Colonic mucosa (tissue), 4 donors: Measurements from ENCODE around the gene IL17RE. TPM values are rescaled to one million over a fixed set of nuclear protein-coding genes. Genes with fewer than 3 reads are reported as not detected.

Source experiments
- DNase-seq: peaks from one replicate; pipeline ENCODE4 v3.0.0-alpha.2; 2020
- H3K27ac ChIP-seq: fragments of 200-600 bp; one replicate; pipeline ENCODE4 v1.8.0; 2021
- H3K27me3 ChIP-seq: fragments of 200-600 bp; one replicate; pipeline ENCODE4 v1.8.0; 2021
- H3K36me3 ChIP-seq: fragments of 200-600 bp; one replicate; pipeline ENCODE4 v1.8.0; 2021
- H3K4me1 ChIP-seq: fragments of 200-600 bp; one replicate; pipeline ENCODE4 v1.8.0; 2021; ENCODE audit warnings: mild to moderate bottlenecking
- H3K4me3 ChIP-seq: fragments of 200-600 bp; one replicate; pipeline ENCODE4 v1.8.0; 2021
- H3K9ac ChIP-seq, 2 donors: one replicate each; pipeline ENCODE4 v1.7.0; 2013; ENCODE audit warnings: control low read depth in 2 of 2, low read depth in 2 of 2, low read length in 2 of 2
- H3K9me3 ChIP-seq: fragments of 200-600 bp; one replicate; pipeline ENCODE4 v1.8.0; 2021
- intact Hi-C: fragments of 100-400 bp; cut with DNase I; formaldehyde crosslinking; loops from one replicate; pipeline ENCODE4 v1.14.1; 2022
- total RNA-seq, 2 donors: library from RNA; stranded (reverse); fragmentation: NEBNext Ultra II Directional in 1 of 2; extraction: Animal tissue kit (Norgen Biotek cat#: 25700) in 1 of 2; gene quantifications; one replicate each; pipeline ENCODE4 v1.2.1, GENCODE V29; 2021
- TF ChIP-seq, protein P1 (sequence below): fragments of 200-600 bp; IDR thresholded peaks from one replicate; pipeline ENCODE4 v1.8.0; 2022; ENCODE audit warnings: antibody characterized with exemption, mild to moderate bottlenecking
- donor health status: healthy.
- donor health status: DM: no; HTN: no; CAD: no.
- donor health status: DM: no; HTN: no; CAD: no.

The IL17RE gene
- total RNA-seq, 2 donors from 2014 or later: 66.4 to 71.4 TPM

DNA sequence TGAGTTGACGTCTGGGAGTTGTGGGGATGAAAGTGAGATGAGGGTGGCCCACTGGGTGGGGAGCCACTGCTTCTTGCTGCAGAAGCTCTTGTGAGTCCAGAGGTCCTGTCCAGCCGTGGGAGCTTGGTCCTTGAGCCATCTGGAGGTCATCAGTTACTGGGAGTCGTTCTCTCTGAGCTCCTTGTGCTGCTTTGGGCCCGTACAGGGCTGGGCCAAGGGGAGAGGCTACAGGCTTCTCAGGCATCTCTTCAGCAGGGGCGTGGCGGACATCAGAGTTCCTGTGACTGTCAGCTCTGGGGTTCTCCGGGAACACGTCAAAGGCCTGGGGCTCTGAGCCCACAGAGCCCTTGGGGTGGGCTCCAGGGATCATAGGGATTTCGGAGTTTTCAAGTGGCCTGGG is 47.0 kb downstream of the IL17RE start:
- H3K9ac ChIP-seq: no peak overlapping the region
- H3K4me1 ChIP-seq: peaks cover 5% of the 10 kb centered on the region
- intact Hi-C loops: no loop called here
- H3K27me3 ChIP-seq: no peaks in the 10 kb centered on the region
- no peak for DNase-seq
- H3K36me3 ChIP-seq: no peaks in the 10 kb centered on the region
- TF ChIP-seq, protein P1, sequence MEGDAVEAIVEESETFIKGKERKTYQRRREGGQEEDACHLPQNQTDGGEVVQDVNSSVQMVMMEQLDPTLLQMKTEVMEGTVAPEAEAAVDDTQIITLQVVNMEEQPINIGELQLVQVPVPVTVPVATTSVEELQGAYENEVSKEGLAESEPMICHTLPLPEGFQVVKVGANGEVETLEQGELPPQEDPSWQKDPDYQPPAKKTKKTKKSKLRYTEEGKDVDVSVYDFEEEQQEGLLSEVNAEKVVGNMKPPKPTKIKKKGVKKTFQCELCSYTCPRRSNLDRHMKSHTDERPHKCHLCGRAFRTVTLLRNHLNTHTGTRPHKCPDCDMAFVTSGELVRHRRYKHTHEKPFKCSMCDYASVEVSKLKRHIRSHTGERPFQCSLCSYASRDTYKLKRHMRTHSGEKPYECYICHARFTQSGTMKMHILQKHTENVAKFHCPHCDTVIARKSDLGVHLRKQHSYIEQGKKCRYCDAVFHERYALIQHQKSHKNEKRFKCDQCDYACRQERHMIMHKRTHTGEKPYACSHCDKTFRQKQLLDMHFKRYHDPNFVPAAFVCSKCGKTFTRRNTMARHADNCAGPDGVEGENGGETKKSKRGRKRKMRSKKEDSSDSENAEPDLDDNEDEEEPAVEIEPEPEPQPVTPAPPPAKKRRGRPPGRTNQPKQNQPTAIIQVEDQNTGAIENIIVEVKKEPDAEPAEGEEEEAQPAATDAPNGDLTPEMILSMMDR: no peak
- H3K27ac ChIP-seq: no peak overlapping the region
- no peaks in the 10 kb centered on the region for H3K9me3 ChIP-seq
- no peak overlapping the region for H3K4me3 ChIP-seq

DNA sequence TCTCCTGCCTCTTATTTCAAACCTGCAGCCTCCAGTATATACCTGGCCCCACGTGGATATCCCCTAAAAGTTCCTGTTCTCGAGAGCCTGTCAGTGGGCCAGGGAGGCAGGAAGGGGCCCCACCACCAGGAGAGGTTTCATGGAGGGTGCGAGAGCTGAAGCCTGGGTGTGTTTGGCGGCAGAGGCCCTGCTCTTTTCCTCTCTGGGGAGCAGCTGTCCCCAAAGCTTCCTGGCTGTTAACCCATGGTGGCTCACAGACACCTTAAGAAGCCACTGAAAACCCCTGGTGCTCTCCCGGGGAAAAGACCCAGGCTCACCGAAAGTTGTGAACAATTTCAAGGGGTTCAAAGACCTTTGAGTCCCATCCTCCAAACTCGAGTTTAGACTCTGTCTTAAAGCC is 48.5 kb downstream of the IL17RE start:
- H3K9ac ChIP-seq: no peak overlapping the region
- no peaks in the 10 kb centered on the region for H3K27me3 ChIP-seq
- no peak overlapping the region for H3K27ac ChIP-seq
- H3K4me1 ChIP-seq: peaks cover 5% of the 10 kb centered on the region
- H3K4me3 ChIP-seq: no peak overlapping the region
- H3K36me3 ChIP-seq: no peaks in the 10 kb centered on the region
- no peaks in the 10 kb centered on the region for H3K9me3 ChIP-seq
- intact Hi-C loops: no loop called here
- DNase-seq: no peak
- TF ChIP-seq, protein P1: no peak

DNA sequence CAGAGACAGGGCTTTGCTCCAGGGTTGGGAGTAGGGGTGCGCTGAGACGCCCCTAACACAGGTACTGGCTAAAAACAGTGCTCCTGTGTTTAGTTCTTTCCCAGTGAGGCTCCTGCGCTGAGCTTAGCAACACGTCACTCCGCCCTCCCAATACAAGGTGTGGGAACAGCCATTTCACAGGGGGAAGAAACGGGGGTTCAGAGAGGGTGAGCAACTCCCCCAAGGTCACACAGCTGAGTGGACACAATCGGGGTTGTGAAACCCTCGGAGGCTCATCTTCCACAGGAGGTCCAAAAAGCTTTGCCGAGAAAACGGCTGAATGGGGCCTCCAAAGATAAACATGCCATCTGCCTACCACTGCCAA is 48.9 kb downstream of the IL17RE start:
- Histone ChIP-seq H3K4me3 (peak overlapping the region; percentile 39), H3K36me3 (no peaks in the 10 kb centered on the region), H3K9ac (peak overlapping the region in 1 of 2 donors; percentile 69)

DNA sequence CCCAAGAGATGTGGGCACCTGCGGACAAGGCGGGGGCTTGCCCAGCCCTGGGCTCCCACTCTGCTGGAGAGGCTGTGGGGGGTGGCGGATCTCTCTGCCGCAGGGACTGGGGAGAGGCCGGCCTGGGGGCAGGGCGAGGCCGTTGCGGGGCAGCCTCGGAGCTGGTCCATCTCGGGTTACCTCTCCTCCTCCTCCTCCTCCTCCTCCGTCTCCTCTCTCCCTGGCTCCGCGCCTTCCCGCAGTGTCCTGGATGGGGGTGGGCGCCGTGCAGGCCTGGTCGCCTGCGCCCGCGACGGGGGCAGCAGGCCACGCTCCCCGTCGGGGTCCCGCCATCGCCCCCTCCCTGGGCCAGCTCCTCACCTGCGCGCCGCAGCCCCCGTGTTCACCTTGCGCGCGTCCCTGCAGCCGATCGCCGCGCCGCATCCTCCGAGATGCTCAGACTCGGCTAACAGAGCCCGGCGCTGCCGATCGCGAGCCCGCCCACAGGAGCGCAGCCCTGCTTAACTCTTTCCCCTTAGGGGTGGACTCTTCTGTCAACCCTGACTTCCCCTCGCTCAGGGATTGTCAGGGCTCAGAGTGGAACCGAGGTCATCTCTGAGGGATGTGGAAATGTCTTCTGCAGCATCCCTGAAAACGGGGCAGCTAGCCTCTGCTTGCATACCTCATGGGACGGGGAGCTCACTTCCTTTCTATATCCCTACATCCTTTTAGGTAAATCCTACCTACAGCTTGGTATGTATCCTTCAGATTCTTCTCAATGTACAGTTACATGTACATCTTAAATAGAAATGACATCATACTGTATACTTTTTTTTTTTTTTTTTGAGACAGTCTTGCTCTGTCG is 49.5 kb downstream of the IL17RE start, which contains the start of gene PRRT3:
Gene PRRT3 (minus strand): TSS at position 447 of the 844 bp plus-strand sequence. CDS start 2,293 bp downstream, outside the sequence.
- TF ChIP-seq, protein P1: no peak
- no peaks in the 10 kb centered on the region for H3K36me3 ChIP-seq
- H3K9me3 ChIP-seq: no peaks in the 10 kb centered on the region
- H3K4me1 ChIP-seq: peaks cover 5% of the 10 kb centered on the region
- no peaks in the 10 kb centered on the region for H3K27me3 ChIP-seq
- DNase-seq: no peak
- H3K4me3 ChIP-seq: peak within 1 kb of the TSS; percentile 39
- H3K9ac ChIP-seq: peak within 1 kb of the TSS in 1 of 2 donors; percentile 69
- no peak within 1 kb of the TSS for H3K27ac ChIP-seq
- intact Hi-C loops: no loop called here

More for the DNA sequence above, 48.9 kb downstream of the IL17RE start:
- no peak overlapping the region for H3K27ac ChIP-seq
- no peaks in the 10 kb centered on the region for H3K27me3 ChIP-seq
- no peak for DNase-seq
- H3K4me1 ChIP-seq: peaks cover 5% of the 10 kb centered on the region
- intact Hi-C loops: no loop called here
- H3K9me3 ChIP-seq: no peaks in the 10 kb centered on the region
- TF ChIP-seq, protein P1: no peak

DNA sequence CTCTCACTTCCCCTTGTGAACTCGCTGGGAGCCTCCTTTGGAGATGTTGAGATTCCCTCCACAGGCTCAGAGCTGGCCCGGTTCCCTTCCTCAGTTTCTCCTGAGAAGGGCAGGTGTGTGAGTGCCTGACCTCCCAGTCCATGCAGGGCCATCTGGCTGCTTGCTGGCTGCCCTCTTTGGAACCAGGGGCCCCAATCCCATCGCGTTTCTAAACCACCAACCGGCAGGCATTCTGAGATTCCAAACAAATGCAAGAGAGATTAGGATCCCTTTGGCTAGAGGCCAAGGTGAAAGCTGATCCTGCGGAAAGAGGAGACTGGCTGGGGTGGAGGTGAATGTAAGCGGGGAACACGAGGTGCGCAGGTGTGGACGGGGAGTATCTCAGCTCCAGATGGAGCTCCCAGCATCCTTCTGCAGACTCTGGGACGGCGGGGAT is 52.4 kb downstream of the IL17RE start:
- TF ChIP-seq, protein P1: no peak
- Histone ChIP-seq H3K4me3 (no peak overlapping the region), H3K27ac (no peak overlapping the region), H3K27me3 (no peaks in the 10 kb centered on the region), H3K4me1 (peaks cover 5% of the 10 kb centered on the region), H3K9ac (no peak overlapping the region), H3K9me3 (no peaks in the 10 kb centered on the region), H3K36me3 (no peaks in the 10 kb centered on the region)
- DNase-seq: no peak
- intact Hi-C loops: no loop called here
